AG09309 (cell line): ENCODE results near the gene CHST14.

ENCODE experiments used
- DNase-seq: peaks from one replicate; pipeline ENCODE4 v3.0.0-alpha.2; 2010; ENCODE audit warnings: low read depth
- H3K4me3 ChIP-seq: 2 replicates; pipeline ENCODE4 v1.5.1; 2011; ENCODE audit warnings: mild to moderate bottlenecking, low read depth, low read length, moderate library complexity; ENCODE audit not compliant: control insufficient read depth
- CTCF ChIP-seq: IDR thresholded peaks from 2 replicates; pipeline ENCODE4 v1.5.1; 2011; ENCODE audit warnings: mild to moderate bottlenecking, low read depth, low read length, inconsistent platforms; ENCODE audit not compliant: insufficient read depth, control insufficient read depth; ENCODE audit errors: missing control alignments

CHST14 gene

GRCh38 chr15:40456299-40456712, 14.5 kb upstream of the CHST14 start:
- H3K4me3 ChIP-seq = no peak overlapping the region
- TF ChIP-seq CTCF = no peak
- no peak for DNase-seq

GRCh38 chr15:40456738-40457137, 14.0 kb upstream of the CHST14 start:
- no peak for TF ChIP-seq CTCF
- no peak overlapping the region for H3K4me3 ChIP-seq
- no peak for DNase-seq

GRCh38 chr15:40458495-40459371, 12.1 kb upstream of the CHST14 start:
- TF ChIP-seq CTCF = no peak
- DNase-seq = no peak
- H3K4me3 ChIP-seq = no peak overlapping the region

- no peak for DNase-seq
- no peak overlapping the region for H3K4me3 ChIP-seq
- no peak for TF ChIP-seq CTCF
Measured at GRCh38 chr15:40459391-40460015, 11.3 kb upstream of the CHST14 start.

GRCh38 chr15:40460404-40460803, 10.4 kb upstream of the CHST14 start:
- no peak for TF ChIP-seq CTCF
- DNase-seq = no peak
- H3K4me3 ChIP-seq = no peak overlapping the region

GRCh38 chr15:40461958-40462357, 8.8 kb upstream of the CHST14 start:
- no peak for DNase-seq
- no peak for TF ChIP-seq CTCF
- no peak overlapping the region for H3K4me3 ChIP-seq
